GM19238 (cell line): ENCODE results near the gene MYRF.

Experiments
- DNase-seq: peaks from one replicate; pipeline ENCODE4 v3.0.0; 2011; ENCODE audit warnings: low spot score; ENCODE audit not compliant: insufficient read length

MYRF gene

GRCh38 chr11:61718621-61719302 lies 33.7 kb upstream of the MYRF start:
- no peak for DNase-seq

- no peak for DNase-seq
Measured at GRCh38 chr11:61719978-61720377, 32.5 kb upstream of the MYRF start.

GRCh38 chr11:61720597-61720996 lies 31.8 kb upstream of the MYRF start:
- DNase-seq, result no peak

GRCh38 chr11:61724437-61724836 lies 28.0 kb upstream of the MYRF start:
- DNase-seq, result no peak

- DNase-seq, result no peak
Measured at GRCh38 chr11:61725781-61726231, 26.6 kb upstream of the MYRF start.

- DNase-seq, result no peak
Measured at GRCh38 chr11:61726775-61727174, 25.7 kb upstream of the MYRF start.

- DNase-seq, result no peak
Measured at GRCh38 chr11:61727401-61727811, 25.0 kb upstream of the MYRF start.

- DNase-seq, result no peak
Measured at GRCh38 chr11:61728066-61728939, 24.1 kb upstream of the MYRF start.

- no peak for DNase-seq
Measured at GRCh38 chr11:61728940-61729219, 23.6 kb upstream of the MYRF start.

- no peak for DNase-seq
Measured at GRCh38 chr11:61730240-61730994, 22.0 kb upstream of the MYRF start.

GRCh38 chr11:61731211-61731951 lies 21.1 kb upstream of the MYRF start:
- DNase-seq, result no peak

GRCh38 chr11:61731952-61732675 lies 20.3 kb upstream of the MYRF start:
- no peak for DNase-seq

- no peak for DNase-seq
Measured at GRCh38 chr11:61732705-61733104, 19.7 kb upstream of the MYRF start.

- DNase-seq, result peak; percentile 99
Measured at GRCh38 chr11:61733120-61733978, 19.1 kb upstream of the MYRF start.

GRCh38 chr11:61734767-61735166 lies 17.7 kb upstream of the MYRF start:
- no peak for DNase-seq

- DNase-seq, result no peak
Measured at GRCh38 chr11:61735391-61735790, 17.0 kb upstream of the MYRF start.

GRCh38 chr11:61736310-61736709 lies 16.1 kb upstream of the MYRF start:
- no peak for DNase-seq

GRCh38 chr11:61737131-61737530 lies 15.3 kb upstream of the MYRF start:
- DNase-seq, result no peak

GRCh38 chr11:61737636-61738386 lies 14.6 kb upstream of the MYRF start:
- DNase-seq, result no peak
